Activated gamma-delta T cell treated with anti-CD3 and anti-CD28 coated beads, Interleukin-2, amount 50 U/mL, for 16 hours (primary cell): Measurements from ENCODE around the gene CRTC1.

Experiments used
- DNase-seq: peaks from one replicate; pipeline ENCODE4 v3.0.0-alpha.2; 2020; ENCODE audit warnings: low read depth

The CRTC1 gene

GRCh38 chr19:18769989-18770528 is 86.6 kb downstream of the CRTC1 start:
- no peak for DNase-seq

- DNase-seq: no peak
Measured at GRCh38 chr19:18770663-18771327, 87.3 kb downstream of the CRTC1 start.

GRCh38 chr19:18771328-18772242 is 88.1 kb downstream of the CRTC1 start:
- no peak for DNase-seq

GRCh38 chr19:18772620-18773587 is 89.4 kb downstream of the CRTC1 start:
- DNase-seq: no peak

- DNase-seq: no peak
Measured at GRCh38 chr19:18773682-18774081, 90.2 kb downstream of the CRTC1 start.

GRCh38 chr19:18774107-18774506 is 90.6 kb downstream of the CRTC1 start:
- no peak for DNase-seq

- no peak for DNase-seq
Measured at GRCh38 chr19:18774782-18775444, 91.4 kb downstream of the CRTC1 start.

- no peak for DNase-seq
Measured at GRCh38 chr19:18775586-18776287, 92.3 kb downstream of the CRTC1 start.

GRCh38 chr19:18776288-18776594 is 92.8 kb downstream of the CRTC1 start:
- no peak for DNase-seq

- no peak for DNase-seq
Measured at GRCh38 chr19:18776736-18777135, 93.3 kb downstream of the CRTC1 start.

GRCh38 chr19:18777301-18778075 is 94.0 kb downstream of the CRTC1 start:
- DNase-seq: no peak

- no peak for DNase-seq
Measured at GRCh38 chr19:18778076-18778389, 94.6 kb downstream of the CRTC1 start.

- DNase-seq: no peak
Measured at GRCh38 chr19:18778826-18779495, 95.5 kb downstream of the CRTC1 start.

GRCh38 chr19:18780081-18780480 is 96.6 kb downstream of the CRTC1 start:
- no peak for DNase-seq

GRCh38 chr19:18780631-18781030 is 97.2 kb downstream of the CRTC1 start:
- DNase-seq: no peak

GRCh38 chr19:18781047-18781600 is 97.6 kb downstream of the CRTC1 start:
- no peak for DNase-seq

GRCh38 chr19:18781885-18782527 is 98.5 kb downstream of the CRTC1 start:
- DNase-seq: no peak

GRCh38 chr19:18782559-18783225 is 99.2 kb downstream of the CRTC1 start:
- no peak for DNase-seq
